Panc1 (cell line): ENCODE data around the gene LONP2. TPM values are rescaled to one million over a fixed set of nuclear protein-coding genes. Genes with fewer than 3 reads are reported as not detected.

Source experiments
- ATAC-seq: fragments of 200-7000 bp; cut with Tn5 transposase; 2 replicates; pipeline ENCODE4 v1.9.1; 2020; ENCODE audit warnings: mild to moderate bottlenecking, moderate library complexity
- BruUV-seq: library from RNA; stranded (reverse); fragments of 400-500 nt; replicated peaks from 2 replicates; lab custom pipeline; 2021; lab: Mats Ljungman, UMichigan
- CTCF ChIA-PET: fragments of 300-600 bp; sonication (Branson Sonifier 250); formaldehyde crosslinking; loops from one replicate; lab custom pipeline; 2022; ENCODE audit warnings: antibody characterized with exemption; lab: Charles Lee
- POLR2A ChIA-PET: fragments of 300-600 bp; sonication (Branson Sonifier 250); formaldehyde crosslinking; loops from one replicate; lab custom pipeline; 2022; ENCODE audit warnings: antibody characterized with exemption; lab: Charles Lee
- DNase-seq: peaks from one replicate; pipeline ENCODE4 v3.0.0-alpha.2; 2010; ENCODE audit warnings: low read depth, low spot score
- H3K27ac ChIP-seq: 2 replicates; pipeline ENCODE4 v1.5.1; 2011; ENCODE audit warnings: mild to moderate bottlenecking, low read length, inconsistent platforms
- H3K27me3 ChIP-seq: fragments of 200-500 bp; sonication (Bioruptor generic); 2 replicates; pipeline ENCODE4 v1.6.0; 2014; ENCODE audit warnings: low read length, inconsistent platforms; ENCODE audit not compliant: control insufficient read depth, insufficient read depth
- H3K36me3 ChIP-seq: fragments of 200-500 bp; sonication (Bioruptor generic); 2 replicates; pipeline ENCODE4 v1.5.1; 2014; ENCODE audit warnings: inconsistent platforms, mild to moderate bottlenecking, low read length, moderate library complexity; ENCODE audit not compliant: control insufficient read depth, insufficient read depth
- H3K4me1 ChIP-seq: 2 replicates; pipeline ENCODE4 v1.5.1; 2011; ENCODE audit warnings: inconsistent platforms, mild to moderate bottlenecking, low read length, moderate library complexity; ENCODE audit not compliant: control insufficient read depth, insufficient read depth
- H3K4me3 ChIP-seq, 2 experiments: 2 replicates each; pipeline ENCODE4 v1.5.1; 2011 to 2012; ENCODE audit warnings: low read depth in 2 of 2, low read length in 2 of 2, mild to moderate bottlenecking in 2 of 2, inconsistent platforms in 1 of 2, moderate library complexity in 1 of 2
- H3K9me3 ChIP-seq: fragments of 200-500 bp; sonication (Bioruptor generic); 2 replicates; pipeline ENCODE4 v1.5.1; 2014; ENCODE audit warnings: low read depth, mild to moderate bottlenecking, inconsistent platforms, low read length, moderate library complexity; ENCODE audit not compliant: control insufficient read depth, insufficient read depth
- CTCF ChIP-seq: fragments of 450-650 bp; IDR thresholded peaks from 2 replicates; pipeline ENCODE4 v1.5.1; 2017; ENCODE audit warnings: mild to moderate bottlenecking
- POLR2AphosphoS5 ChIP-seq: IDR thresholded peaks from 2 replicates; pipeline ENCODE4 v1.6.1; 2012; ENCODE audit warnings: mild to moderate bottlenecking, low read depth, low read length, moderate library complexity
- REST ChIP-seq, 2 experiments: IDR thresholded peaks; 2 replicates each; pipeline ENCODE4 v1.6.1; 2011 to 2012; ENCODE audit warnings: low read depth in 2 of 2, control low read depth in 1 of 2, low read length in 1 of 2, mild to moderate bottlenecking in 1 of 2, moderate library complexity in 1 of 2; ENCODE audit not compliant: insufficient read depth in 1 of 2
- SIN3A ChIP-seq: IDR thresholded peaks from 2 replicates; pipeline ENCODE4 v1.6.1; 2012; ENCODE audit warnings: low read depth, mild to moderate bottlenecking, low read length, moderate library complexity, borderline replicate concordance; ENCODE audit not compliant: insufficient read depth
- TCF7L2 ChIP-seq: IDR thresholded peaks from 2 replicates; pipeline ENCODE4 v1.6.1; 2011; ENCODE audit warnings: mild to moderate bottlenecking, low read depth, low read length, inconsistent platforms
- in situ Hi-C: cut with HindIII; loops from 2 replicates; pipeline ENCODE4 v1.10.0; 2016; ENCODE audit warnings: low sequenced_read_pairs, low pct_unique_long_range_greater_than_20kb
- intact Hi-C: fragments of 100-400 bp; cut with micrococcal nuclease; formaldehyde crosslinking; loops from one replicate; pipeline ENCODE4 v1.10.0; 2022; ENCODE audit not compliant: unreplicated experiment
- total RNA-seq: library from RNA; stranded (reverse); gene quantifications from one replicate; pipeline ENCODE4 v1.2.1, GENCODE V29; 2021; ENCODE audit not compliant: unreplicated experiment

The LONP2 gene
- total RNA-seq, 1 experiment from 2014 or later, result 22.9 TPM

GRCh38 chr16:48210747-48211146 is 33.4 kb upstream of the LONP2 start:
- no TSS peak for BruUV-seq
- ATAC-seq (no peak), DNase-seq (no peak)
- H3K9me3 ChIP-seq, result no peaks in the 10 kb centered on the region
- H3K4me1 ChIP-seq, result no peaks in the 10 kb centered on the region
- no peaks in the 10 kb centered on the region for H3K27me3 ChIP-seq
- TF ChIP-seq CTCF (no peak), POLR2AphosphoS5 (no peak), SIN3A (no peak), TCF7L2 (no peak), REST (IDR thresholded peaks at IDR 0.05; ENCODE audit: insufficient read depth in 1 of 2, low read depth in 2 of 2, low read length in 1 of 2) (no peak)
- CTCF ChIA-PET, result no interaction called here
- POLR2A ChIA-PET, result no interaction called here
- in situ Hi-C loops (no loop called here), intact Hi-C loops (no loop called here)
- H3K36me3 ChIP-seq, result no peaks in the 10 kb centered on the region
- no peak overlapping the region for H3K4me3 ChIP-seq
- H3K27ac ChIP-seq, result no peak overlapping the region

- DNase-seq, result no peak
- BruUV-seq, result no TSS peak
- ChIA-PET CTCF (interaction anchor here (1.2 kb wide), 1 partner anchor 19 kb away, joined by 7 read pairs; no protein-coding TSS in a partner anchor), POLR2A (no interaction called here)
- H3K27ac ChIP-seq, result no peak overlapping the region
- intact Hi-C loops (no loop called here), in situ Hi-C loops (no loop called here)
- no peaks in the 10 kb centered on the region for H3K36me3 ChIP-seq
- no peak for ATAC-seq
- TF ChIP-seq CTCF (no peak), POLR2AphosphoS5 (no peak), TCF7L2 (no peak), SIN3A (no peak), REST (IDR thresholded peaks at IDR 0.05; ENCODE audit: insufficient read depth in 1 of 2, low read depth in 2 of 2, low read length in 1 of 2) (no peak)
- H3K4me1 ChIP-seq, result no peaks in the 10 kb centered on the region
- no peaks in the 10 kb centered on the region for H3K9me3 ChIP-seq
- no peaks in the 10 kb centered on the region for H3K27me3 ChIP-seq
- H3K4me3 ChIP-seq, result no peak overlapping the region
Measured at GRCh38 chr16:48212033-48212432, 32.1 kb upstream of the LONP2 start.
